ENCODE results near the gene NSMCE1.
"Not testable (repeated sequence)": the region's sequence is repeated elsewhere in the genome, so short reads cannot be mapped to it uniquely, and the experiment has no call there.

The NSMCE1 gene

DNA sequence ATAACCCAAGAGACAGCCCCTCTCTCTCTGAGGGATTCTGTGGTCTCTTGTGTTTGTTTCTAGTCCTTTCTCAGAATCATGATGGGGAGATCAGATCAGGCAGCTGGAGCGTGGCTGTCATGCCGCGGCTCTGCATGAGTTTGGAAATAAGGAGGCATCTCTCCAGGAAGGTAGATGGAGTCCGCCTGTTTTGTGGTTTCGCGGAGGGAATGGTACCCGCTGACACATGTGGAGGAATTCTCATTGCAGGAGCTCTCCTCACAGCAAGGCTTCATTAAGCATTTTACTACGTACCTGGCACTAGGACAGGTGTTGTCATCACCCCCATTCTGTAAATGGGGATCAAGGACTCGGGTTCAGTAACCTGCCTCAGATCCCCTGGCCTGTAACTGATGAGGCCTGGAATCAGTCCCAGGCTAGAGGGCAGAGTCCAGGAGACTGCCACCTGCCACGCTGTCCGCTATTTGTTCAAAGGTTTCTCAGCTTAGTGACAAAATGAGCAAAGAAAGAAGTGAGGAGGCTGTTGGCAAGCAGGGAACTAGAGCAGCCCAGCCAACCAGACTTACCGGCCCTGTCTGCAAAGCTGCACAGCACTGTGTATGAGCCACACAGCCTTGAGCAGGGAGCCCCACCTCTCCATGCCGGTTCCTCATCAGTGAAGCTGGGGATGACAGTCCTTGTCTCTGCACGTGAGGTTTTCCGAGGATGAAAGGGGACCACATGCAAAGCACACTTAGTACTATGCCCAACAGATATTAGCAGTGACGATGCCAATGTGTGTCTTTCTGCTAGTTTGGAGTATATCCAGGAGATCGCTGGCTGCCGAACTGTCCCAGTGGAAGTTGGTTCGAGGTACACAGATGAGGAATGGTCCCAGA is 54.2 kb downstream of the NSMCE1 start:
- no peaks in the 10 kb centered on the region for H3K27me3 Mint-ChIP-seq
- H3K4me1 Mint-ChIP-seq, result peaks cover 26% of the 10 kb centered on the region
- H3K9me3 Mint-ChIP-seq, result no peaks in the 10 kb centered on the region
- no peak overlapping the region for H3K27ac Mint-ChIP-seq
- H3K4me3 Mint-ChIP-seq, result no peak overlapping the region
- no peak for DNase-seq
- no peak for ATAC-seq

DNA sequence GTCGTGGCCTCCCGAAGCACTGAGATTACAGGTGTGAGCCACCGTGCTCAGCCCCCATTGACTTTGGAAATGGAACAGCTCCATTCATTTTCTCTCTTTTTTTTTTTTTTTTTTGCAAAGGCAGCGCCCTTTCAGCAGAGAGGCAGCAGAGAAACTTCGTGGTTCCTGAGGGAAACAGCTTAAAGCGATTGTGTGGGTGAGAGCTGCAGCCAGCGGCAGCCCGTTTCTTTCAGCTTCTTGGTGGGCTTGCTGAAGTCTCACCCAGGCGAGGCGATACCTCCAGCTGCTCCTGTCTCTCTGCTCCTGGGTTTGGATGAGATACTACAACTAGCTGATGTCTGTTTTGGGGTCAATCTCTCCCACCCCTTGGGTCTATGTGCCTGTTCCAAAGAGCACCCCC is 57.5 kb downstream of the NSMCE1 start:
- no peaks in the 10 kb centered on the region for H3K27me3 Mint-ChIP-seq
- peak overlapping the region in 1 of 2 donors; percentile 26 for H3K4me3 Mint-ChIP-seq
- DNase-seq (no peak), ATAC-seq (peak; percentile 23)
- H3K27ac Mint-ChIP-seq, result peak overlapping the region in 1 of 2 donors; percentile 72
- H3K4me1 Mint-ChIP-seq, result peaks cover 27% of the 10 kb centered on the region
- no peaks in the 10 kb centered on the region for H3K9me3 Mint-ChIP-seq

DNA sequence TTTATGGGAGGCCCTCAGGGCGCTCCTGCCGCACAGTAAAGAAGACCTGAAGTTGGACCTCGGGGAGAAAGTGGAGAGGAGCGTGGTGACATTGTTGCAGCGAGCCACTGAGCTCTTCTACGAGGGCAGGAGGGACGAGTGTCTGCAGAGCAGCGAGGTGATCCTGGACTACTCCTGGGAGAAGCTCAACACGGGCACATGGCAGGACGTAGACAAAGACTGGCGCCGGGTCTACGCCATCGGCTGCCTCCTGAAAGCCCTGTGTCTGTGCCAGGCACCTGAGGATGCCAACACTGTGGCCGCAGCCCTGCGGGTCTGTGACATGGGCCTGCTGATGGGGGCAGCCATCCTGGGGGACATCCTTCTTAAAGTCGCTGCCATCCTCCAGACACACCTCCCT is 58.4 kb downstream of the NSMCE1 start:
- ATAC-seq (no peak), DNase-seq (no peak)
- Mint-ChIP-seq H3K9me3 (no peaks in the 10 kb centered on the region), H3K4me1 (peaks cover 27% of the 10 kb centered on the region), H3K4me3 (no peak overlapping the region), H3K27me3 (no peaks in the 10 kb centered on the region), H3K27ac (peak overlapping the region in 1 of 2 donors; percentile 19)

DNA sequence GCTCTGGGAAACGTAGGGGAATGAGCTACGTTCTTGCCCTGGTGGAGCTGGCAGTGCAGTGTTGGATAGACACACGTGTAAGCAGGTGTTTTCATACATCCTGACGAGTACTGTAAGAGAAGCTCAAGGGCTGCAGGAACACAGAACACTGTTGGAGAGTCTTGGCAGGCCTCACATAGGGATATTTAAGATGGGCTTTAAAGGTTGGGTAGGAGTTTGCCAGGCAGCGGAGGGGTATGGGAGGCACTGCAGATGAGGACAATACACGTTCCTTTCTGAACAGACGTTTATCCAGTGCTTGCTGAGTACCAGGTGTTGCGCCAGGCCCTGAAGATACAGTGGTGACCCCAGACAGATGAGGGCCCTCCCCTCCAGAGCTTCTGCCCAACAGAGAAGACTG is 59.0 kb downstream of the NSMCE1 start:
- H3K4me3 Mint-ChIP-seq, result no peak overlapping the region
- H3K27me3 Mint-ChIP-seq, result no peaks in the 10 kb centered on the region
- no peaks in the 10 kb centered on the region for H3K9me3 Mint-ChIP-seq
- DNase-seq (no peak), ATAC-seq (no peak)
- peaks cover 29% of the 10 kb centered on the region for H3K4me1 Mint-ChIP-seq
- peak overlapping the region in 1 of 2 donors; percentile 54 for H3K27ac Mint-ChIP-seq

DNA sequence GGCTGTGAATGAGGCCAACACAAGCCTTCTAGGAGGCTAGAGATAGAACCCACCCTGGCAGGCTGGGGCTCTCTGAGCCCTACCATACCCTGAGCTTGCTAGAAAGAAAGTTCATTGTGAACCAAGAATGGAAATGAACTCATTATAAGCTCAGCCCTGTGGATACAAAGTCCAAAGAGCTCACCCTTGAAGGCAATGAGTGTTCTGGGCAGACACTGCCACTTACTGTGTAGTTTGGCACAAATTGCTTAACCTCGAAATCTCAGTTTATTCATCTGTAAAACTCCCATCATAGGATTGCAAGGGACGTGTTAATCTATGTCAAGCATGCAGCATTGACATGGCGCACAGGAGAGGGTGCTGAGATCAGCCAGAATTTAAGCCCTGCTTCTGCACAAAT is 59.8 kb downstream of the NSMCE1 start:
- Mint-ChIP-seq H3K27ac (no peak overlapping the region), H3K4me1 (peaks cover 37% of the 10 kb centered on the region), H3K9me3 (no peaks in the 10 kb centered on the region), H3K4me3 (no peak overlapping the region), H3K27me3 (no peaks in the 10 kb centered on the region)
- DNase-seq (no peak), ATAC-seq (no peak)

DNA sequence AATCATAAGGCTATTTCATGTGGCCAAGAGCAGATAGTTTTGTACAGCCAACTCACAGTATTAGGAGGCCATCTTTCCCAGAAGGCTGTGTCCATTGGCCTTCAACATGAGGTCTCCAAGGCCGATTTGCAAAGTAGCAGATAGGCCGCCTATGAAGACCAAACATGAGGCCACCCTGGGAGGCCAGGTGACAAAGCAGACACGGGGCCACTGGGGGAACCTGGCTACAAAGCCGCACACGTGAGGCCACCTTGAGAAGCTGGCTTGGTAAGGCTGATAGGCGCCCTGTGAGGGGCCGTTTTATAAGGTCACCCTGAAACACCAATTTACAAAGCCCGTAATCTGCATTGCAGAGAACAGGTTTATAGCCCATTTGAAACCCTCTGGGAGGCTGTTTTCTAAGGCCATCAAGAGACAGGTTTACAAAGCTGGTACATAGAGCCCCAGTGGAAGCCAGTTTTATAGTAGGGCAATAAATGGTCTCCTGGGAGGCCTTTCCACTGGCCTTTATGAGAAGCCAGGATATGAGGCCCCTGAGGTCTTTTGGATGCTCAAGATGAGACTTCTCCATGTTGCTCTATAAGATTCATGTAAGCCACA is 60.4 kb downstream of the NSMCE1 start:
- Mint-ChIP-seq H3K4me3 (no peak overlapping the region), H3K27me3 (no peaks in the 10 kb centered on the region), H3K27ac (no peak overlapping the region), H3K4me1 (peaks cover 41% of the 10 kb centered on the region), H3K9me3 (no peaks in the 10 kb centered on the region)
- ATAC-seq (no peak), DNase-seq (no peak)

DNA sequence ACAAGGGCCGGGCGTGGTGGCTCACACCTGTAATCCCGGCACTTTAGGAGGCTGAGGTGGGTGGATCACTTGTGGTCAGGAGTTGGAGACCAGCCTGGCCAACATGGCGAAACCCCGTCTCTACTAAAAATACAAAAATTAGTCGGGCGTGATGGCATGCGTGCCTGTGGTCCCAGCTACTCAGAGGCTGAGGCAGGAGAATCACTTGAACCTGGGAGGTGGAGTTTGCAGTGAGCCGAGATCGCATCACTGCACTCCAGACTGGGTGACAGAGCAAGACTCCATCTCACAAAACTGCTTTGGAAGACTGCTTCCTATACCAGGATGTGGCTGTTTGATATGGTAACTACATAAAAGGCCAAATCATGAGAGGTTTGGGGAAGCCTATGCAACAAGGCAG is 61.5 kb downstream of the NSMCE1 start:
- H3K9me3 Mint-ChIP-seq, H3K27ac Mint-ChIP-seq, H3K4me3 Mint-ChIP-seq, DNase-seq, ATAC-seq, H3K27me3 Mint-ChIP-seq: not testable (repeated sequence)
- H3K4me1 Mint-ChIP-seq, result peaks cover 47% of the 10 kb centered on the region

DNA sequence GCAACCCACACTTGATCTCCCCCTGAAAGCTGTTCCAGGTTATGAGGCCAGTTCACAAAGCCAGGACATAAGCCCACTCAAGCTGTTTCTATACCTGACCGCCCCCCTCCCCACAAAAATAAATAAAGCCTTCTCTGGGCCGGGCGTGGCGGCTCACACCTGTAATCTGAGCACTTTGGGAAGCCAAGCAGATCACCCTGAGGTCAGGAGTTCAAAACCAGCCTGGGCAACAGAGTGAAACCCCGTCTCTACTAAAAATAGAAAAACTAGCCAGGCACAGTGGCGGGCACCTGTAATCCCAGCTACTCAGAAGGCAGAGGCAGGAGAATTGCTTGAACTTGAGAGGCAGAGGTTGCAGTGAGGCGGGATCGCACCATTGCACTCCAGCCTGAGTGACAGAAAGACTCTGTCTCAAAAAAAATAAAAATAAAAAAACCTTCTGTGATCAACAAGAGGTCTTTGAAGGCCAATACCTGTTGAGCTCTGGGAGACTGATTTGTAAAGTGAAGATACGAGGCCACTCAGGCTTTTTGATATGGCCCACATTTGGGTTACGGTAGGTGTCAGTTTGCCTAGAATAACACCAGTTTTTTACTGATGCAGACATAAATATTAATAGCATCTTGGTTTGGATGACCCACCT is 63.0 kb downstream of the NSMCE1 start:
- Mint-ChIP-seq H3K9me3 (peaks cover 0 to 5% of the 10 kb centered on the region in 2 donors), H3K27ac (no peak overlapping the region), H3K4me1 (peaks cover 51% of the 10 kb centered on the region), H3K4me3 (no peak overlapping the region), H3K27me3 (no peaks in the 10 kb centered on the region)
- ATAC-seq (no peak), DNase-seq (no peak)

DNA sequence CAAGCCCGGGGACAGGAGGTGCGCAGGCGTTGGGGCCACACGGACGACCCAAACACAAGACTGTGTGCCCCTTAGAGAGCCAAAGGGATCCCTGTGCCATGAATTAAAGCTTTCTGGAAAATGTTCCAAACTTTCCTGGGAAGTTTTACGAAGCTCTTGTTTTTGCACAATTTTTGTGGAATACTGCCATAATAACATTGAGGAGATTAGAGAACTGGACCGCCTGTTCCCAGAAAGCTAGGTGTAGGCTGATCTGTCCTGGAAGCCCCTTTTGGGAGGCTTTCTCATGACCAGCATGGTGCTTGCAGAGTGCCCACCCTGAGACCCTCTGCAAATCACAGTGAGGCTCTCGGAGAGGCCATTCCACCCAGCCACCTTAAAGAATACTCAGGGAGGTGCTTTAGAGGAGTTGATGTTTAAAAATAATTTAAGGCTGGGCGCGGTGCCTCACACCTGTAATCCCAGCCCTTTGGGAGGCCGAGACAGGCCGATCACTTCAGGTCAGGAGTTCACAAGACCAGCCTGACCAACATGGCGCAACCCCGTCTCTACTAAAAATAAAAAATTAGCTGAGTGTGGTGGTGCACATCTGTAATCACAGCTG is 64.2 kb downstream of the NSMCE1 start:
- Mint-ChIP-seq H3K27me3 (no peaks in the 10 kb centered on the region), H3K27ac (peak overlapping the region; percentile 97 to 100), H3K4me1 (peaks cover 51% of the 10 kb centered on the region), H3K9me3 (peaks cover 0 to 5% of the 10 kb centered on the region in 2 donors), H3K4me3 (peak overlapping the region; percentile 94 to 100)
- ATAC-seq (no peak), DNase-seq (no peak)

DNA sequence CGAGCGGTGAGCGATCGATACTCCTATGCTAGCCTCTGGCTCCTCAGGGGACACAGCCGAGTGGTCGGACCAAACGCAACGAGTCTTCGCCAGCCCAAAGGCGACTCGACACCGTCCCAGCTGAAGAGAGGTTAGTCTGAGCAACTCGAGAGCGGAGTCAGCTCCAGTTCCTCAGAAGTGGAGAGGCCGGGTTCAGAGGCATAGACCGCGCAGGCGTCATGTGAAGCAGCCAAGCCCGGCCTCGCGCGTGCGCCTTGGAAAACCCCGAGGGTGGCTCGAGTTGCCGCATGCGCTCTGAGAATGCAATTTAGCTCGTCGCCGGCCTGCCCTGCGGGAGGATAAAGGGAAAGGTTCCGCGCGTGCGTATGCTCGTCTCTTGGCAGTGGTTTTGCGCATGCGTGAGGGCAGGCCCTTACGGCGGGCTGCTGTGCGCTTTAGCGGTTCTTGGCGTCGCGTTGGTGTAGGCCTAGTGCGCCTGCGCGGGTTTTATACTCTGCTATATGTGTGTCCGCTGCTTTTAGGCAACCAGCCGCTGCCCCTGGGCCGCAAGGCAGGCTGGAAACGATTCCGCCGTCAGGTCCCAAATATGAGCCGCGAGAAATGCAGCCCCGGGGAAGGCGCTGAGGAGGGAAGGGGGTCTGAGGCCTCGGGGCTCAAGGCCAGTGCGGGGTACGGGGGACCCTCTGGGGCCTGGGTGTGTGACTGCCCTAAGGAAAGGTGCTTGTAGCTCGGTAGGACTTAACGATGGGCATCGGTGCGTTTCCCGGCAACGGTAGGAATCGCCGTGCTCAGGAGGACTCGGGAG is 64.9 kb downstream of the NSMCE1 start, which contains the start of gene KDM8:
KDM8 (plus strand) TSS at position 20 of the 805 bp plus-strand sequence. CDS start 6,598 bp downstream, outside the sequence.
- DNase-seq (peak; percentile 99 to 100), ATAC-seq (peak; percentile 93)
- H3K27ac Mint-ChIP-seq, result peak within 1 kb of the TSS; percentile 97 to 100
- peaks cover 0 to 11% of the 10 kb centered on the region in 2 donors for H3K9me3 Mint-ChIP-seq
- no peaks in the 10 kb centered on the region for H3K27me3 Mint-ChIP-seq
- peak within 1 kb of the TSS; percentile 94 to 100 for H3K4me3 Mint-ChIP-seq
- H3K4me1 Mint-ChIP-seq, result peaks cover 56% of the 10 kb centered on the region

DNA sequence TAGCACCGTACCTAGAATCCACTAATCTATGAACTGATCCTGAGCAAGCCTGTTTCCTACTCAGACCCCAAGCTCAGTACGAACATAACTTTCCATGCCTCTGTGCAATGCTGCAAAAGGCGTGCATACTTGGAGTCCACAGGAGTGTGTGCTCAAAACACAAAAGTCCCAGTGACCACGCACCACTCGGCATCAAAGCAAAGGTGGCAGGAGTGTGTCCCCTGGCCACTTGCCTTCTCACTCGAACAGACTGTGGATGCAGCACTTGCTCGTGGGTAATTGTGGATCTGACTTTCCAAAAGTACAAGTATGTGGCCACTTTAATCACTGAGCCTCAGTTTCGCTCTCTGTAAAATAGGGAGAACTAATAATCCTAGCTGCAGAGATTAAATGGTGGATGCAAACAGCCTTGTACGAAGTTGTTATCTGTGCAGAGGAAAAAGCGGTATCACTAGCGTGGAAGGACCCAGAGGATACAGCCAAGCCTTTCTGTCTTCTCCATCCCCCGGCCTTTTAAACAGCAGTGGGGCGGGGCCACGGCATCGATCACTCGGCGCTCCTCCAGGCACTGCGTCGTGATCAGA is 65.6 kb downstream of the NSMCE1 start:
- ATAC-seq (peak; percentile 84), DNase-seq (no peak)
- Mint-ChIP-seq H3K4me1 (peaks cover 63% of the 10 kb centered on the region), H3K9me3 (peaks cover 0 to 11% of the 10 kb centered on the region in 2 donors), H3K4me3 (peak overlapping the region; percentile 94 to 100), H3K27ac (peak overlapping the region; percentile 97 to 100), H3K27me3 (no peaks in the 10 kb centered on the region)

DNA sequence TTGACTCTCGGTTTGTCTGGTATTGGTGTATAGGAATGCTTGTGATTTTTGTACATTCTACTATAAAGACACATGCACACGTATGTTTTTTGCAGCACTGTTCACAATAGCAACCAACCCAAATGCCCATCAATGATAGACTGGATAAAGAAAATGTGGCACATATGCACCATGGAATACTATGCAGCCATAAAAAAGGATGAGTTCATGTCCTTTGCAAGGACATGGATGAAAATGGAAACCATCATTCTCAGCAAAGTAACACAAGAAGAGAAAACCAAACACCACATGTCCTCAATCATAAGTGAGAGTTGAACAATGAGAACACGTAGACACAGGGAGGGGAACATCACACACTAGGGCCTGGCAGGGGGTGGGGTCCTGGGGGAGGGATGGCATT is 67.7 kb downstream of the NSMCE1 start:
- Mint-ChIP-seq H3K9me3 (peaks cover 0 to 12% of the 10 kb centered on the region in 2 donors), H3K4me1 (peaks cover 83% of the 10 kb centered on the region)
- not testable (repeated sequence) for ATAC-seq, H3K27me3 Mint-ChIP-seq, H3K27ac Mint-ChIP-seq, H3K4me3 Mint-ChIP-seq, DNase-seq

DNA sequence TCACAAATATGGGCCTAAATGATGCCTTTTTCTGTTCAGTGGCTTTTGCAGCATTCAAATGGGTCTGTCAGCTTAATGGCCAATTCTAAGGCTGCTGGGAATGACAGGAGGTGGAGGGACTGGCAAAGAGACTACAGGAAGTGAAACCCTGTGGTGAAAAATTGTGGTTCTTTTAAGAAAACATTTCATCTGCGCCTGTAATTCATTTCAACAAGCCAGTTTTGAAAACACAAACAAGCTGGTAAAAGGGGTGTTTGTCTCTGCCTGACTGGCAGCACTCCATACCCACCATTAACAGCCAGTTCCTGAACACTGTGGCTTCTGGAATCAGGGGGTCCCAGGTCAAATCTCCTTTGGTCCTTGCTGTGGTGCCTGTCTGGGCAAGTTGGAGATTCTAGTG is 68.8 kb downstream of the NSMCE1 start:
- peak overlapping the region; percentile 84 to 88 for H3K27ac Mint-ChIP-seq
- H3K4me1 Mint-ChIP-seq, result peaks cover 93% of the 10 kb centered on the region
- no peaks in the 10 kb centered on the region for H3K27me3 Mint-ChIP-seq
- ATAC-seq, result peak; percentile 15
- peak overlapping the region; percentile 42 to 62 for H3K4me3 Mint-ChIP-seq
- peak; percentile 24 to 35 for DNase-seq
- peaks cover 5 to 24% of the 10 kb centered on the region in 2 donors for H3K9me3 Mint-ChIP-seq

DNA sequence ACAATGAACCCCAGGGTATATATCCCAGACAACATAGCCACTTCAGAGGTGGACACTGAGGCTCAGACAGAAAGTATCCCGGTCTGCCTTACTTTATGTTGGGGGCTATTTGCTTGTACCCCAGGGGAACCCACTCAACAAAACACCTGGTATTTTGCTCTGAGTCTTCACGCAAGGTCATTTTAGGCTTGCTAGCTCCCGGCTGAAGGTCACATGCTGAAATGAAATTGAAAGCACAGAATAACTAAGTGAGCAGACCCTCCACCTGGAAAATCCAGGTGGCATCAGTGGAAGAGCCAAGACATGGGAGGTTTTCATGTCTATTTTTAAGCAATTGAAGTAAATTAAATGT is 69.4 kb downstream of the NSMCE1 start:
- DNase-seq, result no peak
- Mint-ChIP-seq H3K4me3 (no peak overlapping the region), H3K9me3 (peaks cover 9 to 29% of the 10 kb centered on the region in 2 donors), H3K27me3 (no peaks in the 10 kb centered on the region), H3K4me1 (peaks cover 91% of the 10 kb centered on the region), H3K27ac (peak overlapping the region in 1 of 2 donors; percentile 44)
- no peak for ATAC-seq
